HCT116 (cell line): ENCODE measurements around the gene PAQR8.

Experiments
- CEBPB ChIP-seq: IDR thresholded peaks from 2 replicates; pipeline ENCODE4 v1.6.1; 2012; ENCODE audit warnings: low read depth
- CTCF ChIP-seq, 3 experiments: fragments of 200-600 bp in 1 of 3; sonication (generic) in 1 of 3; IDR thresholded peaks in 2 of 3; conservative IDR thresholded peaks in 1 of 3; 2 replicates each; pipeline ENCODE4 v1.5.1; 2012 to 2017; ENCODE audit warnings: low read depth in 2 of 3, low read length in 2 of 3, antibody characterized with exemption in 1 of 3, borderline replicate concordance in 1 of 3, control low read depth in 1 of 3, mild to moderate bottlenecking in 1 of 3, mixed read lengths in 1 of 3, mixed run types in 1 of 3, moderate library complexity in 1 of 3; ENCODE audit not compliant: insufficient read depth in 1 of 3
- EGR1 ChIP-seq: IDR thresholded peaks from 2 replicates; pipeline ENCODE4 v1.6.1; 2012; ENCODE audit warnings: low read depth
- EZH2phosphoT487 ChIP-seq: fragments of 200-600 bp; IDR thresholded peaks from 2 replicates; pipeline ENCODE4 v1.6.1; 2018; ENCODE audit warnings: antibody characterized with exemption, borderline replicate concordance
- POLR2A ChIP-seq: IDR thresholded peaks from 2 replicates; pipeline ENCODE4 v1.7.0; 2011; ENCODE audit warnings: borderline replicate concordance; ENCODE audit not compliant: insufficient read depth, insufficient read length; ENCODE audit errors: extremely low read depth
- POLR2AphosphoS5 ChIP-seq: IDR thresholded peaks from 2 replicates; pipeline ENCODE4 v1.6.1; 2011; ENCODE audit warnings: mild to moderate bottlenecking, low read depth, low read length, moderate library complexity
- SP1 ChIP-seq: IDR thresholded peaks from 2 replicates; pipeline ENCODE4 v1.6.1; 2012; ENCODE audit warnings: low read depth
- TCF7L2 ChIP-seq: IDR thresholded peaks from 2 replicates; pipeline ENCODE4 v1.7.0; 2011; ENCODE audit warnings: borderline replicate concordance, inconsistent platforms; ENCODE audit not compliant: insufficient read depth, insufficient read length; ENCODE audit errors: extremely low read depth
- ZNF274 ChIP-seq: fragments of 200-500 bp; sonication (Bioruptor generic); IDR thresholded peaks from 2 replicates; pipeline ENCODE4 v1.6.1; 2014; ENCODE audit warnings: mild to moderate bottlenecking, low read depth, low read length, inconsistent platforms

GRCh38 chr6:52346503-52346902, 15.4 kb upstream of the PAQR8 start:
- TF ChIP-seq CTCF (IDR thresholded peaks at IDR 0.05 in 2 of 3, conservative IDR thresholded peaks at IDR 0.05 in 1 of 3; ENCODE audit: borderline replicate concordance in 1 of 3, insufficient read depth in 1 of 3, low read depth in 2 of 3, low read length in 2 of 3), result no peak
- TF ChIP-seq EZH2phosphoT487, result no peak
- no peak for TF ChIP-seq POLR2A
- TF ChIP-seq EGR1, result no peak
- TF ChIP-seq ZNF274, result no peak
- no peak for TF ChIP-seq CEBPB
- no peak for TF ChIP-seq POLR2AphosphoS5
- TF ChIP-seq TCF7L2, result no peak
- TF ChIP-seq SP1, result no peak
